ENCODE results near the gene ADSS2.

ADSS2 gene

DNA sequence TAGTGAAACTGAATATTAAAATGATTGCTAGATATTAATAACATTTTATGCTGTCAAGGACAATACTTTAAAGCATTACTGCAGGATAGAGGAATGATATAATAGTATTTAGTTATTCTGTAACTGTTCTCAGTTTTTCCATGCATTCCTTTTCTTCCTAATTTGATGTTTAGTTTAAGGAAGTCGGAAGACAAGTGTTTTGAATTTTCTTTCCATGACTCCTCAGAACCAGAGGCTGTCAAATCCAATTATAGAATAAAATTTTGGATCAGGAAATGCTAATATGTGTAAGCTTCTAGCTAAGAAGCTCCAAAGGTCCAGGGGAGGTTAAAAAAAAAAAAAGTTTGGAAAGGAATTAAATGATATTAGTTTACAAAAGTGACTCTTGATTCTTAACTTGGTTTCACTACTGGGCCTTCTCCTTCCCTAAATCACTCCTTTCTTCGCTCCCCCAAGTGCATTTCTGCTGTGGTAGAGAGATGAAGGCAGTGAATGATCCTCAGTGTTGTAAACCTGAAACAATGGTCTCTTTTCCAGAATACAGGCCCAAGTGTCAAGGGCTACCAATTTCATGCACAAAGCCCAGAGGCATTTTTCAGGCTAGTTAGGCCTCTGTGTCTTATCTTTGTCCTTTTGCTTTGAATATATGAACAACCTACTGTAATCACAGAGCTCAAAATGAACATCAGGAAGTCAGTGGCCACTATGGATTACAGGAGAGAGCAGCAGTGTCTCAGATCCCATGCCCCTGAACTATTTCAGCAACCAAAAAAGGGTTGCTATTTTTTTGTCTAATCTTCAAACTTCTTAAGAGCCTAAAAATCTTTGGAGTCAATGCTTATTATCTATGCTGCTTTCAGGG lies 6.2 kb downstream of the ADSS2 start:
- H3K27me3 ChIP-seq (ENCODE audit: insufficient read depth, low read length) = no peaks in the 10 kb centered on the region
- H3K9ac ChIP-seq (ENCODE audit: low read length) = no peak overlapping the region
- H4K91ac ChIP-seq (ENCODE audit: low read depth, low read length) = no peak overlapping the region
- no peak overlapping the region for H4K8ac ChIP-seq (ENCODE audit: low read depth, low read length)
- H2BK120ac ChIP-seq (ENCODE audit: insufficient read depth, low read length, poor library complexity) = no peak overlapping the region
- H3K4me1 ChIP-seq (ENCODE audit: control insufficient read depth in 1 of 2, insufficient read depth in 2 of 2, low read length in 2 of 2) = peaks cover 0 to 5% of the 10 kb centered on the region in 2 experiments
- no peak overlapping the region for H3K18ac ChIP-seq (ENCODE audit: low read length)
- H3K79me1 ChIP-seq (ENCODE audit: low read length) = no peaks in the 10 kb centered on the region
- H2AK5ac ChIP-seq (ENCODE audit: low read length) = no peak overlapping the region
- H4K12ac ChIP-seq (ENCODE audit: low read depth, low read length) = no peak overlapping the region
- H3K79me2 ChIP-seq (ENCODE audit: control insufficient read depth, insufficient read depth, low read length, poor library complexity) = peaks cover 4% of the 10 kb centered on the region
- H3K4ac ChIP-seq (ENCODE audit: low read depth, low read length) = no peak overlapping the region
- no peak for DNase-seq
- no CpG with 5 or more reads among the region's 2 CpGs for WGBS (ENCODE audit: extremely low coverage, insufficient coverage, insufficient read length)
- no peak overlapping the region for H3K23ac ChIP-seq (ENCODE audit: low read length)
- H2BK12ac ChIP-seq (ENCODE audit: low read length) = no peak overlapping the region
- no peak overlapping the region for H2BK5ac ChIP-seq (ENCODE audit: low read depth, low read length, poor library complexity)
- H3K4me2 ChIP-seq (ENCODE audit: low read length) = no peak overlapping the region
- peaks cover 0 to 2% of the 10 kb centered on the region in 2 experiments for H3K36me3 ChIP-seq (ENCODE audit: control insufficient read depth in 1 of 2, insufficient read depth in 2 of 2, low read length in 2 of 2)
- H3K9me3 ChIP-seq (ENCODE audit: insufficient read depth, low read depth, low read length) = no peaks in the 10 kb centered on the region
- H3K27ac ChIP-seq (ENCODE audit: low read depth, low read length) = peak overlapping the region; percentile 71
- no peak overlapping the region for H3K4me3 ChIP-seq (ENCODE audit: low read depth, low read length)
- no peak overlapping the region for H2AFZ ChIP-seq (ENCODE audit: insufficient read depth, low read length, poor library complexity)
- H3K14ac ChIP-seq (ENCODE audit: low read length) = no peak overlapping the region

DNA sequence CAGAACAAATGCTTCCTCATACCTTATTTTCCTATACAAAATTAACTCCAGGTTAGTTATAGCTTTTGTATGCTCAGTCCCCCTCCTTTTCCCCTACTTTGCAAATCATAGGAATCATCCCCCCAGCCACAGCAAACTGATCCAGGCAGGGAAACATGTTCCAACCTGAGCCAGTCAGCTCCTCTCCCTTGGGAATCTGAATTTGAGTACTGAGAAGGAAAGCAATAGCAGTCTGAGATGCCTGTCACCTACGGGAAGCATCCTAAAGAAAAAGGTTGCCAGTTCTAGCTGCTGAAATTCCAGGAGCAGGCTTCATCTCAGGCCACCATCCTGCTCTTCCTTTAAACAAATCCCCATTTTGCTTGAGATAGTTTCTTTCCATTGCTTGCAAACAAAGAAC lies 6.9 kb downstream of the ADSS2 start:
- H3K4ac ChIP-seq (ENCODE audit: low read depth, low read length) = peak overlapping the region; percentile 15
- H4K12ac ChIP-seq (ENCODE audit: low read depth, low read length) = no peak overlapping the region
- H3K79me1 ChIP-seq (ENCODE audit: low read length) = no peaks in the 10 kb centered on the region
- no peak overlapping the region for H4K8ac ChIP-seq (ENCODE audit: low read depth, low read length)
- H2BK12ac ChIP-seq (ENCODE audit: low read length) = no peak overlapping the region
- H3K4me3 ChIP-seq (ENCODE audit: low read depth, low read length) = no peak overlapping the region
- H3K27me3 ChIP-seq (ENCODE audit: insufficient read depth, low read length) = no peaks in the 10 kb centered on the region
- peaks cover 4% of the 10 kb centered on the region for H3K79me2 ChIP-seq (ENCODE audit: control insufficient read depth, insufficient read depth, low read length, poor library complexity)
- no peak overlapping the region for H3K9ac ChIP-seq (ENCODE audit: low read length)
- no peak for DNase-seq
- H4K91ac ChIP-seq (ENCODE audit: low read depth, low read length) = no peak overlapping the region
- H3K27ac ChIP-seq (ENCODE audit: low read depth, low read length) = no peak overlapping the region
- no peak overlapping the region for H3K23ac ChIP-seq (ENCODE audit: low read length)
- no peak overlapping the region for H2AFZ ChIP-seq (ENCODE audit: insufficient read depth, low read length, poor library complexity)
- H2AK5ac ChIP-seq (ENCODE audit: low read length) = no peak overlapping the region
- H3K18ac ChIP-seq (ENCODE audit: low read length) = no peak overlapping the region
- peaks cover 0 to 2% of the 10 kb centered on the region in 2 experiments for H3K36me3 ChIP-seq (ENCODE audit: control insufficient read depth in 1 of 2, insufficient read depth in 2 of 2, low read length in 2 of 2)
- no peak overlapping the region for H2BK5ac ChIP-seq (ENCODE audit: low read depth, low read length, poor library complexity)
- peaks cover 0 to 2% of the 10 kb centered on the region in 2 experiments for H3K4me1 ChIP-seq (ENCODE audit: control insufficient read depth in 1 of 2, insufficient read depth in 2 of 2, low read length in 2 of 2)
- no peaks in the 10 kb centered on the region for H3K9me3 ChIP-seq (ENCODE audit: insufficient read depth, low read depth, low read length)
- H3K4me2 ChIP-seq (ENCODE audit: low read length) = no peak overlapping the region
- no peak overlapping the region for H3K14ac ChIP-seq (ENCODE audit: low read length)
- WGBS (ENCODE audit: extremely low coverage, insufficient coverage, insufficient read length) = no CpG with 5 or more reads among the region's 1 CpG
- no peak overlapping the region for H2BK120ac ChIP-seq (ENCODE audit: insufficient read depth, low read length, poor library complexity)

DNA sequence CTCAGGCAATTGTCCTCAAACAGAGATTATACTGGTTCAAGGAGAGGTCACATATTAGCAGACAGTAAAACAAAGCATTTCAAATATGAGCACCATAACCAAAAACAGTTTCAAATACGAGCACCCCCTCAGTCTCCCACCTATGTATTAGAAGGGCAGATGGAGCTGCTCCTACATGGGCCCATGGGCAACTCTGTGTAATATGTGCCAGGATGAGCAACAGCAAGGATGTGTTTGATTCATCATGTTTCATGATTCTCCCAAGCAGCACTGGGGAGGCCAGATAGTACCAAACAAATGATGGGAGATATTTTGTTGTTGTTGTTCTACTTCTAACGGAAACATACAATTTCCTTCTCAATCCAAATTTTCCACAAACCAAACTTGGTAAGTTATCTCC lies 8.9 kb downstream of the ADSS2 start:
- H4K8ac ChIP-seq (ENCODE audit: low read depth, low read length) = no peak overlapping the region
- no peak overlapping the region for H3K4me2 ChIP-seq (ENCODE audit: low read length)
- no peak overlapping the region for H2BK120ac ChIP-seq (ENCODE audit: insufficient read depth, low read length, poor library complexity)
- no peak overlapping the region for H3K14ac ChIP-seq (ENCODE audit: low read length)
- H3K36me3 ChIP-seq (ENCODE audit: control insufficient read depth in 1 of 2, insufficient read depth in 2 of 2, low read length in 2 of 2) = peaks cover 0 to 2% of the 10 kb centered on the region in 2 experiments
- no peak overlapping the region for H2AK5ac ChIP-seq (ENCODE audit: low read length)
- H3K18ac ChIP-seq (ENCODE audit: low read length) = no peak overlapping the region
- H3K4me1 ChIP-seq (ENCODE audit: control insufficient read depth in 1 of 2, insufficient read depth in 2 of 2, low read length in 2 of 2) = peaks cover 0 to 2% of the 10 kb centered on the region in 2 experiments
- no peak overlapping the region for H2BK12ac ChIP-seq (ENCODE audit: low read length)
- no peaks in the 10 kb centered on the region for H3K9me3 ChIP-seq (ENCODE audit: insufficient read depth, low read depth, low read length)
- H4K12ac ChIP-seq (ENCODE audit: low read depth, low read length) = no peak overlapping the region
- no peaks in the 10 kb centered on the region for H3K27me3 ChIP-seq (ENCODE audit: insufficient read depth, low read length)
- WGBS (ENCODE audit: extremely low coverage, insufficient coverage, insufficient read length) = no CpG with 5 or more reads among the region's 2 CpGs
- no peak overlapping the region for H3K9ac ChIP-seq (ENCODE audit: low read length)
- H4K91ac ChIP-seq (ENCODE audit: low read depth, low read length) = no peak overlapping the region
- DNase-seq = no peak
- H2AFZ ChIP-seq (ENCODE audit: insufficient read depth, low read length, poor library complexity) = no peak overlapping the region
- no peak overlapping the region for H2BK5ac ChIP-seq (ENCODE audit: low read depth, low read length, poor library complexity)
- H3K27ac ChIP-seq (ENCODE audit: low read depth, low read length) = no peak overlapping the region
- H3K79me1 ChIP-seq (ENCODE audit: low read length) = no peaks in the 10 kb centered on the region
- no peak overlapping the region for H3K23ac ChIP-seq (ENCODE audit: low read length)
- peak overlapping the region; percentile 33 for H3K4ac ChIP-seq (ENCODE audit: low read depth, low read length)
- H3K79me2 ChIP-seq (ENCODE audit: control insufficient read depth, insufficient read depth, low read length, poor library complexity) = peaks cover 4% of the 10 kb centered on the region
- no peak overlapping the region for H3K4me3 ChIP-seq (ENCODE audit: low read depth, low read length)

DNA sequence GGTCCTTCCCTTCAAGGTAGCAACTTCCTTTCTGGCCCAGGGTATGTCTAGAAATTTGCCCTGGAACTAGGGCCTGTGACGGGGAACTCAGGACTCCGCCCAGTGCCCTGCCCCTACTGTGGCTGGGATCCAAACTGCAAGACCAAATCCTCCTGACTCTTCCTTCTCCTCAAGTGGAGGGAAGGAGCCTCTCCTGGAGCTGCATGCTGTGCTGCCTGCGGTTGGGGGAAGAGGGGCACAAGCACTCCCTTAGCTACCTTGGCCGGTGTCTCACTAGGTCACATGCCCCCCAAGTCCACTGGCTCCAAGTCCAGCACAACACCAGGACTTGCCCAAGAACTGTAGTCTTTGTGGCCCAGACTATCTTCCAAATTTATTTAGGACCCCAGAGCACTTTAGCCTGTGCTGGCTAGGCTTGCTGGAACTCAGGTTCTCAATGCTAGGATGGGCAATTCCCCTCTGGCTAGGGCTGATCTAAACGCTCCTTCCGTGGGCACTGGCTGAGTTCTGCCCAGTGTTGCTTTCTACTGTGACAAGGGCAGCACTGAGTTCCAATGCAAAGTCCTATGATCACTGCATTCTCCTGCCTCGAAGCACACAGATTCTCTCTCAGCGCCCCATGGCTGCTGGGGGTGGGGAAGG lies 12.2 kb downstream of the ADSS2 start:
- no peaks in the 10 kb centered on the region for H3K4me1 ChIP-seq (ENCODE audit: control insufficient read depth in 1 of 2, insufficient read depth in 2 of 2, low read length in 2 of 2)
- H3K27me3 ChIP-seq (ENCODE audit: insufficient read depth, low read length) = no peaks in the 10 kb centered on the region
- no peak overlapping the region for H3K4me2 ChIP-seq (ENCODE audit: low read length)
- no peak overlapping the region for H2BK12ac ChIP-seq (ENCODE audit: low read length)
- no peak overlapping the region for H3K27ac ChIP-seq (ENCODE audit: low read depth, low read length)
- H3K79me1 ChIP-seq (ENCODE audit: low read length) = no peaks in the 10 kb centered on the region
- H3K79me2 ChIP-seq (ENCODE audit: control insufficient read depth, insufficient read depth, low read length, poor library complexity) = peaks cover 4% of the 10 kb centered on the region
- H4K91ac ChIP-seq (ENCODE audit: low read depth, low read length) = no peak overlapping the region
- H3K18ac ChIP-seq (ENCODE audit: low read length) = no peak overlapping the region
- no peak overlapping the region for H3K4me3 ChIP-seq (ENCODE audit: low read depth, low read length)
- no peak overlapping the region for H2BK120ac ChIP-seq (ENCODE audit: insufficient read depth, low read length, poor library complexity)
- no peak for DNase-seq
- H3K9ac ChIP-seq (ENCODE audit: low read length) = no peak overlapping the region
- H3K36me3 ChIP-seq (ENCODE audit: control insufficient read depth in 1 of 2, insufficient read depth in 2 of 2, low read length in 2 of 2) = peaks cover 4% of the 10 kb centered on the region in 2 experiments
- no peak overlapping the region for H2AFZ ChIP-seq (ENCODE audit: insufficient read depth, low read length, poor library complexity)
- no peaks in the 10 kb centered on the region for H3K9me3 ChIP-seq (ENCODE audit: insufficient read depth, low read depth, low read length)
- H4K12ac ChIP-seq (ENCODE audit: low read depth, low read length) = no peak overlapping the region
- H3K4ac ChIP-seq (ENCODE audit: low read depth, low read length) = no peak overlapping the region
- no CpG with 5 or more reads among the region's 8 CpGs for WGBS (ENCODE audit: extremely low coverage, insufficient coverage, insufficient read length)
- no peak overlapping the region for H4K8ac ChIP-seq (ENCODE audit: low read depth, low read length)
- no peak overlapping the region for H3K14ac ChIP-seq (ENCODE audit: low read length)
- no peak overlapping the region for H2BK5ac ChIP-seq (ENCODE audit: low read depth, low read length, poor library complexity)
- H3K23ac ChIP-seq (ENCODE audit: low read length) = no peak overlapping the region
- H2AK5ac ChIP-seq (ENCODE audit: low read length) = no peak overlapping the region

Data from trophoblast cell (in vitro differentiated cells and primary cell).